D341Med (cell line): Measurements from ENCODE around the gene GPR156.
"Not testable (repeated sequence)": the region's sequence is repeated elsewhere in the genome, so short reads cannot be mapped to it uniquely, and the experiment has no call there.

Experiments used
- DNase-seq: peaks from one replicate; pipeline ENCODE4 v3.0.0; 2012; ENCODE audit warnings: low spot score

The GPR156 gene

GRCh38 chr3:120160050-120160449, 125.0 kb downstream of the GPR156 start:
- no peak for DNase-seq

GRCh38 chr3:120157681-120158080, 127.3 kb downstream of the GPR156 start:
- no peak for DNase-seq

GRCh38 chr3:120157113-120157512, 127.9 kb downstream of the GPR156 start:
- no peak for DNase-seq

DNA sequence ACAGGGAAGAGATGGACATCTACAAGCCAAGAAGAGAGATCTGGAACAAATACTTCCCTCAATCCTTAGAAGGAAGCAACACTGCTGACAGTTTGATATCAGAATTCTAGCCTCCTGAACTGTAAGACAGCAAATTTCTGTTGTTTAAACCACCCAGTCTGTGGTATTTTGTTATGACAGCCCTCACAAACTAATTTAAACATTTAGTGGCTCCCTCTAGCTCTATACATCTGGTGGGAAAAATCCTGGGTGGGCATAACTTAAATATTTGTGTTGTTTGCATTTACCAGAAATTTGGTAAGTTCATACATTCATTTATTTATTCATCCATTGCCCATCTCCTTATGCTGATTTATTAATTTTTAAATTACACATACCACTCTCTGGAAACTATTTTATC, 128.3 kb downstream of the GPR156 start:
- no peak for DNase-seq

DNA sequence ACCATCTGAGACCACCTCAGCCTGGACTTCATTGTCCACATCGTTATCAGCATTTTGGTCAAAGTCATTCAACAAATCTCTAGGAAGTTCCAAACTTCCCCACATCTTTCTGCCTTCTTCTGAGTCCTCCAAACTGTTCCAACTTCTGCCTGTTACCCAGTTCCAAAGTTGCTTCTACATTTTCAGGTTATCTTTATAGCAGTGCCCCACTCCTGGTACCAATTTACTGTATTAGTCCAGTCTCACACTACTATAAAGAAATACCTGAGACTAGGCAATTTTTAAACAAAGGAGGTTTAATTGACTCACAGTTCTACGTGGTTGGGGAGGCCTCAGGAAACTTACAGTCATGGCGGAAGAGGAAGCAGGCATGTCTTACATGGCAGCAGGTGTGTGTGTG, 129.3 kb downstream of the GPR156 start:
- not testable (repeated sequence) for DNase-seq

DNA sequence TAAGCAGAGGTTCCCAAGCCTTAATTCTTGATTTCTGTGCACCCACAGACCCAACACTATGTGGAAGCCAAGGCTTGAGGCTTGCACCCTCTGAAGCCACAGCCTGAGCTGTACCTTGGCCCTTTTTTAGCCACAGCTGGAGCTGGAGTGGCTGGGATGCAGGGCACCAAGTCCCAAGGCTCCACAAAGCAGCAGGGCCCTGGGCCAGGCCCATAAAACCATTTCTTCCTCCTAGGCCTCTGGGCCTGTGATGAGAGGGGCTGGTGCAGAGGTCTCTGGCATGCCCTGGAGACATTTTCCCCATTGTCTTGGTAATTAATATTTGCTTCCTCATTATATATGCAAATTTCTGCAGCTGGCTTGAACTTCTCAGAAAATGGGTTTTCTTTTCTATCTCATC, 129.9 kb downstream of the GPR156 start:
- DNase-seq, result no peak

DNA sequence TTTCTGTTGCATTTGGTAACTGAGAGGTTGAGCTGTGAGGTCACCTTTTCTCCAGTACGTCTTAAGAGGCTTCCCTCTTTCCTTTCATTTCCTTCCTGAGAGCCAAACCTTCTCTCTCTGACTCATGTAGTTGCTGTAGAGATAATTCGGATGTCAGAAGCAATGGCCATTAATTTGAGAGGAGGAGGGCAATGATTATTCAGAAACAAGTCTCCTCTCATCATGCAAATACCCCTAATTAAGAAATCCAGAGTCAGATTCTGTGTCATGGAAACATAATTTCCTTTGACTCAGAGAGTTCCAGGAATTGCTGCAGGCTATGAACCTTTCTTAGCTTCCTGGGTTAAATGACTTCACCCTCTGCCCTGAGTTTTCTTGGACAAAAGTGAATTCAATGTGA, 131.7 kb downstream of the GPR156 start:
- DNase-seq, result no peak

- DNase-seq, result no peak
Observed at GRCh38 chr3:120151791-120152190, 133.2 kb downstream of the GPR156 start.

DNA sequence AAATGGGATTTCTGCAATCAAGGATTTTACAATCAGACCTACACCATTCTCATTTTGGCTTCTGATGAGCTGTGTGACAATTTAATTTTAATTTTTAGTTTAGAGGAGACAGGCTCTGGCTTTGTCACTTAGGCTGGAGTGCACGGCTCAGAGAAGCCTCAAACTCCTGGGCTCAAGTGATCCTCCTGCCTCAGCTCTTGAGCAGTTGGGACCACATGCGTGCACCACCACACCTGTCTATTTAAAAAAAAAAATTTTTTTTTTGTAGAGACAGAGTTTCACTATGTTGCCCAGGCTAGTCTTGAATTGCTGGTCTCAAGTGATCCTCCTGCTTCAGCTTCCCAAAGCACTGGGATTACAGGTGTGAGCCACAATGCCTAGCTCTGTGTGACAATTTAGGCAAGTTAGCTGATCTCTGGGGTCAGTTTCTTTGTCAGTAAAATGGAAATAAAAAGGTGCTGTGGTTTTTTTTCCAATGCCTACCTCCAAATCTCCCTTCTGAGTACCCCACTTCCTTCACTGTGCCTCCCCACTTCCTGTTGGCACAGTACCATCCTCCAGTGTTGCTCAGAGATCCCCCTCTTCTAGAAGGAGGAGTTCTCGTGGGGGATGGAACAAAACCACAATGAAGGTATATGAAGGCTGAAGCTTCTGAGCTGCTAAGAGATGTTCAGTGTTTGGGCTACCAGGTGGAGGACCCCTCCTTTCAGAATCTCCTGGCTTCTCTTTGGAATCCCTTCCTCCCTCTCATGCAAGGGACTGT, 136.7 kb downstream of the GPR156 start:
- DNase-seq, result no peak

DNA sequence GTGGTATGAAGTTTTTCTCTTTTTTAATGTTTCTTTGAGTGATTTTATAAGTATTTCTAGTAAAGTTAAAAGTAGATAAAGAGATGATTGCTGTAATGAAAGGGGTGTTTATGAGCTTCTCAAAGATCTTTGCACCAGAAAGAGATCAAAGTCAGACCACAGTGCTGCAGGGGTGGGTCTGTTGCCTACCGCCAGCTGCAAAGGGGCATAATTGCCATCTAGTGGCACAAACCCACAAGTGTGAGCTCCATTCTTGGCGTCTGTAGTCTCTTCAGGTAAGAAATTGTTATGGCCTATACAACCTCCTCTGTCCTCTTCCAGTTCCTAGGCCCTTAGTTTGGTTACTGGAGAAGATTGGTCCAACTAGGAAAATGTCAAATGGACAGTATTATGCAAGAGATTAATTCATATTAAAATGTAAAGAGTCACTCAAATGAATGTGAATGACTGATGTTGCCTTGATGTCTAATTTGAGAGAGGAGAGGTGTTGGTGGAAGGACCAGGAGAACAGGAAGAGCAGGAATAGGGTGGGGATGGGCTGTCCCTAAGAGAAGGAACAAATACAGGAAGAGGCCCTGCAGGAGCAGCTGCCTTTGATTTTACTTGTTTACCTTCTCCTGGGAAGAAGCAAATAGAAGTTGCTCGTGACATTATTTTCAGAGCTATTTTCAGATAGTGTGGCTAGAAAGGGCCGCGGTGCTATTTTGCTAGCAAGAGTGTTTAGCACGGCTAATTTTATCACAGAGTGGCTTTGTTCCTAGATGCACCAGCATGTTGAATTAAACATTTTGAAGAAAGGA, 137.8 kb downstream of the GPR156 start:
- peak; percentile 57 for DNase-seq

- no peak for DNase-seq
Observed at GRCh38 chr3:120145542-120146285, 139.3 kb downstream of the GPR156 start.

DNA sequence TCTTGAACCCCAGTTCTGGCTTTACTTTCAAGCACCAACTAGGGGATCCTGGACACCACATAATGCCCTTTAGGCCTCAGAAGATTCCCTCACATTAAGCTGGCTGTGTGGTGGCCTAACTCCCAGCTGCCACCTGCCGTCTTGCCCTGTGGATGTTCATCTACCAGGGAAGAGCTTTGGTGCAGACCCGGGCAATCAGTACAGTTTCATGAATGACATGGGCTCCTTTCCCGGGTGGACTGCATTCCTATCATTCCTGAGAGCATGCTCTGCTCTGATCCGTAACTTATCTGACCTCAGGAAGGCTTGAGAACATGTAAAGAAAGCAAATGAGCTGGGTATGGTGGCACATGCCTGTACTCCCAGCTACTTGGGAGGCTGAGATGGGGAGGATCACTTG, 140.8 kb downstream of the GPR156 start:
- no peak for DNase-seq

DNA sequence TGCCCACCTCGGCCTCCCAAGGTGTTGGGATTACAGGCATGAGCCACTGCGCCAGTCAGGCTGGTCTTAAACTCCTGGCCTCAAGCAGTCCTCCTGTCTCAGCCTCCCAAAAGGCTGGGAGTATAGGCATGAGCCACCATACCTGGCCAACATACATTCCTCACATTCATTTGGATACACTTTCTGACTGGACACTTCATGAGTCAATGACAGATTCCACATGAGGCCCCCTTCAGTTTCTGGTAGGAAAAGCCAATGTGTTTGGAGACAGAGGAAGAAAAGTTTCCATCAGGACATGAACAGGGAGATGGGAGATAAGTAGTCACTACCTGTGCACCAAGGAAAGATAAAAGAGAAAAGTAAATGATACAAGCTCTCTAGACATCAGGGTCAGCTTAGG, 141.3 kb downstream of the GPR156 start:
- no peak for DNase-seq

GRCh38 chr3:120142236-120142635, 142.8 kb downstream of the GPR156 start:
- no peak for DNase-seq

DNA sequence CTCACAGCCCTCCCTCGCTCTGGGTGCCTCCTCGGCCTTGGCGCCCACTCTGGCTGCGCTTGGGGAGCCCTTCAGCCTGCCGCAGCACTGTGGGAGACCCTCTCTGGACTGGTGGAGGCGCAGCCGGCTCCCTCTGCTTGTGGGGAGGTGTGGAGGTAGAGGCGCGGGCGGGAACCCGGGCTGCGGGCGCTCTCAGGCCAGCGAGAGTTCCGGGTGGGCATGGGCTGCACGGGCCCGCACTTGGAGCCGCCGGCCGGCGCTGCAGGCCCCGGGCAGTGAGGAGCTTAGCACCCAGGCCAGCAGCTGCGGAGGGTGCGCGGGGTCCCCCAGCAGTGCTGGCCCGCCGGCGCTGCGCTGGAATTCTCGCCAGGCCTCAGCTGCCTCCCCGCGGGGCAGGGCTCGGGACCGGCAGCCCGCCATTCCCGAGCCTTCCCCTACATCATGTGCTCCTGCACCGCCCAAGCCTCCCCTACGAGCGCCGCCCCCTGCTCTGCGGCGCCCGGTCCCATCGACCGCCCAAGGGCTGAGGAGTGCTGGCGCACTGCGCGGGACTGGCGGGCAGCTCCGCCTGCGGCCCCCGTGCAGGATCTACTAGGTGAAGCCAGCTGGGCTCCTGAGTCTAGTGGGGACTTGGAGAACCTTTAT, 144.8 kb downstream of the GPR156 start:
- DNase-seq, result no peak

DNA sequence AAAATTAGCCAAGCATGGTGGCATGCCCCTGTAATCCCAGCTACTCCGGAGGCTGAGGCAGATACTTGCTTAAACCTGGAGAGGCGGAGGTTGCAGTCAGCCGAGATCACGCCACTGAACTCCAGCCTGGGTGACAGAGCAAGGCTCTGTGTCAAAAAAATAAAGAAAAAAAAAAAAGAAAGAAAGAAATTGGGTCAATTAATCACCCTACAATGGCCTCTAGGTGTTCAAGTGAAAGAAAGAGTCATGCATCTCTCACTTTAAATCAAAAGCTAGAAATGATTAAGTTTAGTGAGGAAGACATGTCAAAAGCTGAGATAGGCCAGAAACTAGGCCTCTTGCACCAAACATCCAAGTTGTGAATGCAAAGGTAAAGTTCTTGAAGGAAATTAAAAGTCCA, 145.9 kb downstream of the GPR156 start:
- no peak for DNase-seq

DNA sequence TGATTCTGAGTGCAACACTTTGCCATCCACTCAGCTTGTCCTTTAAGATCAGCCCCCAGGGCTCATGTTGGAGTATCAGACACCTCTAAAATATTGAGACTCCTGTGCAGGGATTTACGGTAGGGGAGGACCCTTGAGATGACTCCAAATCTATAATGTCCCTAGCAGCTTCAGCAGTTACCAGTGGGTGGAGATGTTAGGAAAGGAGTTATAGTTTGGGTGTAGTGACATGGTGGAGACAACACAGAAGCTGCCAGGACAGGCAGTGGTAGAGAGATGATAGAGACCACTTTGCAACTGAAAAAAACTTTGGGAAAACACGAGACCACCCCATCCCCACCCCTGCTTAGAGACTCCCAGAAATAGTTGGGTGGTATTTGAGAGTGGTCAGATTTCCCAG, 147.5 kb downstream of the GPR156 start:
- DNase-seq, result no peak

DNA sequence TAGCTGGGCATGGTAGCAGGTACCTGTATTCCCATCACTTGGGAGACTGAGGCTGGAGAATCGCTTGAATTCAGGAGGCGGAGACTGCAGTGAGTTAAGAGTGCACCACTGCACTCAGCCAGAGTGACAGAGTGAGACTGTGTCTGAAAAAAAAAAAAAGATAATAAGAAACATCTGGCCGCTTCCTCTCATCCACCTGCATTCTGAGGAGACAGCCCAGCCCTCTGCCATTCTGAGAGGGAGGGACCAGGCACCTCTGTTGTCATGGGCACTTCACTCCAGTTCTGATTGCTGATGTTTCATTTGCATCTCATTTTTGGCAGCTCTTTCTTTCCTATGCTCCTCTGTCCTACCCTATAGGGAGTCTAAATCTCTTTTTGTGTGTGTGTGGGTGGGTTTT, 154.4 kb downstream of the GPR156 start:
- no peak for DNase-seq

DNA sequence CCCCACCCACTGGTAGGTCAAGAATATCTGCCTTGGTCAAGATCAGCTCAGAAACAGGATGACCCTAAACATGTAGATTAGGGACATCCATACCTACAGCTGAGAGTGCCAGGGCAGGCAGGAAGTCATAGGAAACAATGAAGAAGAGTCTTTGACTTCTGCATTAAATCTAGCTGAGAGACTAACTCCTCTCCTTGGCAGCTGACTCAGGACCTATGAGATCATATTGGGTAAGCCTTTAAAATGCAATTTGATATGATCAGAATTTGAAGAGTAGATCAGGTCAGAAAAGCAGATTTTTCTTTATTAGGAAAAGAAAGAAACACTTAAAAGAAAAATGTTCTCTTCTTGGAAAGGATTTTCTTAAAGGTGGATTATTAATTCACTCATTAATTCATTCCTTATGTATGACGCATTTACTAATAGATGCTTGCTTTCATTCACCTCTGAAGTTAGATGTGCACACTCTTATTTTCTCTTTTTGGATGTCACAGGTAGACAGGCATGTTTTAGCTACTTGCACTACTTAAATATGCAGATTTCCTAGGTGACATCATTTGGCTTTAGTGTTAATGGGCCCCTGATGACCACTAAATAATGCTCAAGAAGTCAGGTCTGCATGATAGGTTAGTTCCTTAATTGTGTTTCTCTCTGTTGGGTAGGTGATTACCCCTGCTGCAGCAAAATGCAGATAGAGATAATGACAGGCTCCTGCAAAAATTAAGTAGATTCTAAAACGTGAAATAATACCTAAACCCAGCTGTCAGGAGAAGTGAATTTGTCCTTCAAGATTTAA, 155.1 kb downstream of the GPR156 start:
- DNase-seq, result no peak

DNA sequence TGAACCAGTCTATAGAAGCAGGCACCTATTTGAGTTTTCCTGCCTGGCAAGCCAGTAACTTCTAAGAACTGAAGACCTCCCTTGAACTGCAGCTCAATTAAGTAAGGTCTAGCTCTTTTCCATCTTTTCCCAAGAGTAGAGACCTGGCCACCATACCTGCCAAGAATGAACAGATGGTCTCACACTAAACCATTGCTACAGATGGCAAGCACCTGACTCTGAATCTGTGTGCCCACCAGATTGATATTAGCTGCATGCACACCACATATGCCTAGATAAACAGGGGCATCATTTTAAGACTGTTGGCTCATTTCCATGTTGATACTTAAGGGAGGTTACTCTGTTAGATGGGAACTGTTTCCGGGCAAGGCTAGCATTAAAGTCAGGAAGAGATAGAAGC, 156.0 kb downstream of the GPR156 start:
- peak; percentile 38 for DNase-seq

GRCh38 chr3:120125992-120126391, 159.0 kb downstream of the GPR156 start:
- DNase-seq, result no peak
